Stimulated activated CD4-positive, alpha-beta T cell treated with anti-CD3 and anti-CD28 coated beads, Interleukin-2, amount 100 ng/mL, for 4 hours (primary cell): ENCODE results near the gene TREH.

Experiments used
- DNase-seq: peaks from one replicate; pipeline ENCODE4 v3.0.0-alpha.2; 2020; ENCODE audit warnings: low read depth

The TREH gene

DNA sequence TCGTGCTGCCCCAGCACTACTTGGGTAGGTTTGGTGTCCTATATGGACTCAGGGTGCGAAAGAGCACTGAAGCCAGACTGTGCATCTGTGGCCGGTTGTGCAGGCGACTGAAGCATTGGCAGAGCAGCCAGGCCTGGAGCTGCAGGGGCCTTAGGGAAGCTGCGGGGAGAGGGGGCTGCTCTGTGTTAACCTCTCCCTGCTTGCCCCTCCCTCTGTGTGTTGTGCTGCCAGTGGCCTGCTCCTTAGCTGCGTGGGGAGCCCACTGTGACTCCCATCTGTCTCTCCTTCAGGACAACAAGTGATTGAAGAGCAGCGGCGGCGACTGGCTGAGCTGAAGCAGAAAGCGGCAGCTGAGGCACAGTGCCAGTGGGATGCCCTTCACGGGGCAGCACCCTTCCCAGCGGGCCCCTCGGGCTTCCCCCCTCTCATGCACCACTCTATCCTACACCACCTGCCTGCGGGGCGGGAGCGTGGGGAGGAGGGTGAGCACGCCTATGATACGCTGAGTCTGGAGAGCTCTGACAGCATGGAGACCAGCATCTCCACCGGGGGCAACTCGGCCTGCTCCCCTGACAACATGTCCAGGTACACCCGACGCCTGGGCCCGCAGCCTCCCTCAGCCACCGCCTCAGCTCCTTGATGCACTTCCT lies 34.3 kb downstream of the TREH start:
- DNase-seq, result no peak

GRCh38 chr11:118644496-118644895 lies 35.0 kb downstream of the TREH start:
- no peak for DNase-seq

DNA sequence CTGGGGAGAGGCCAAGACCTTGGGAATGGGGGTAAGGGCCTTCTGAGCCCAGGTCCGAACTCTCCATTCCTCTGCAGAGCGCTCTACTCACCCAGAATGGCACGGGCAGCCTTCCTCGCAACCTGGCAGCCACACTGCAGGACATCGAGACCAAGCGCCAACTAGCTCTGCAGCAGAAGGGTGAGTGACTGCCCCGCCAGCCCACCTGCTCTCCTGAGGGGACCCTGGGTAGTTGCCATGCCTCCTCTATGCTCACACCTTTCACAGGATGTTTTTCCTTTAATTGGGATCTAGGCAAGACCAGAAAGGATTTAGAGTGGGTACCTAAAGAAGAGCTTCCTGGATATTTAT lies 35.5 kb downstream of the TREH start:
- no peak for DNase-seq

DNA sequence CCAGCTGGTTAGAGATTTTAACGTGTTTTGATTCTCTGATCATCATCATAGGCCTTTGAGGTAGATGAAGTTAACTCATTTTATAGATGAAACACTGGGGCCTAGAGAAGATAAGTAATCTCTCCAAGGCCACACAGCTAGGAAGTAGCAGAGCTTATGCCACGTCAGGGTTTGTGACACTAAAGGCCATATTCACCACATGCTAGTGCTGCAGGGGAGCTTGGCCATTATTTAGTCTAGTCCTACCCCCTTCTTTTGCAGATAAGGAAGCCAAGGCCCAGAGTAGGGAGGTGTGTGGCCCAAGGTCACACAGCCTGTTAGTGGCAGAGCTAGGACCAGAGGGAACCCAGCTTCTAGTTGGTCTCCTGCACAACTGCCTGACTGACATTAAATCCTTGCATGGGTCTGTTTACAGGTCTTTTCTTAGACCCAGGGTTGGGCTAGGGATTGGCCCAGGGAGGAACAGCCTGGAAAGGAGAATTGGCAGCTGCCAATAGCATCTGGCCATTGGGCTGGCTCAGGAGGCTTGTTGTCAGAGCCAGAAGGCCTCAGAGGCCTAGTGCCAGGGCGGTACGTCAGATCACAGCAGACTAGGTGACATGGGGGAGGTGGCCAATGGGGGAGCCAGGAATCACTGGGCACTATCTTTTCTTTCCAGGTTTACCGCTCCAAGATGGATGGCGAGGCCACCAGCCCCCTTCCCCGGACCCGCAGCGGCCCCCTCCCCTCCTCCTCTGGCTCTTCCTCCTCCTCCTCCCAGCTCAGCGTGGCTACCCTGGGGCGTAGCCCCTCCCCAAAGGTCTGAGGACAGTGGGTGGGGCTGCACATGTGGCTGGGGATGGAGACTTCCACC lies 36.1 kb downstream of the TREH start:
- DNase-seq, result no peak

- DNase-seq, result no peak
These were observed 37.9 kb downstream of the TREH start for GRCh38 chr11:118641397-118642019.

GRCh38 chr11:118640332-118641154 lies 38.9 kb downstream of the TREH start:
- DNase-seq, result no peak

- DNase-seq, result no peak
These were observed 39.6 kb downstream of the TREH start for GRCh38 chr11:118639899-118640298.

DNA sequence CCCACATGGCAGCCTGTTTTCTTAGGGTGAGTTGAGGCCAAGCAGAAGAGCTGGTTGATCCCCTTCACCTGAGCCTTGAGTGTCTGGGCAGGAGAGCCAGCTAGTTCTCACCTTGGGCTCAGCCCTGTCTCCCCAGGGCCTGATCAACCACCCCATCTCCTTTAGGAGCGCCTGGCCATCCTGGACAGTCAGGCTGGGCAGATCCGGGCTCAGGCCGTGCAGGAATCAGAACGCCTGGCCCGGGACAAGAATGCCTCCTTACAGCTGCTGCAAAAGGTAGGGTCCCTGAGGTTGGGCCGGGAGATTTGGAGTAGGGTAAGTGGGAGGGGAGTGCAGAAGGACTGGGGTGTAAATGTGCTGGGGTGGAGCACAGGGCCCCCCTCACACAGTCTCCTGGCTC lies 40.7 kb downstream of the TREH start:
- no peak for DNase-seq

- no peak for DNase-seq
These were observed 42.7 kb downstream of the TREH start for GRCh38 chr11:118636569-118637290.

- no peak for DNase-seq
These were observed 43.8 kb downstream of the TREH start for GRCh38 chr11:118635642-118636041.

DNA sequence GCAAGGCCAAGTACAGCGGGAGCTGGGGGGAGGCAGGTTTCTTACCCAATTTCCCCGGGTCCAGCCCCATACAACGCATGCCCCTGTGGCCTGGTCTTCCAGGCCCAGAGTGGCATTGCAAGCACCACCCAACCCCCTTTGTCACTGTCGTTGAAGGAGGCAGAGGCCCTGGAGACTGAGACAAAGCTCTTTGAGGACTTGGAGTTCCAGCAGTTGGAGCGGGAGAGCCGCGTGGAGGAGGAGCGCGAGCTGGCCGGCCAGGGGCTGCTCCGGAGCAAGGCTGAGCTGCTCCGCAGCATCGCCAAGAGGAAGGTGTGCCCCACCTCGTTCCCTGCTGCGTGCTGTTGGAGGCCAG lies 44.2 kb downstream of the TREH start:
- DNase-seq, result no peak

- DNase-seq, result no peak
These were observed 44.8 kb downstream of the TREH start for GRCh38 chr11:118634431-118635236.

DNA sequence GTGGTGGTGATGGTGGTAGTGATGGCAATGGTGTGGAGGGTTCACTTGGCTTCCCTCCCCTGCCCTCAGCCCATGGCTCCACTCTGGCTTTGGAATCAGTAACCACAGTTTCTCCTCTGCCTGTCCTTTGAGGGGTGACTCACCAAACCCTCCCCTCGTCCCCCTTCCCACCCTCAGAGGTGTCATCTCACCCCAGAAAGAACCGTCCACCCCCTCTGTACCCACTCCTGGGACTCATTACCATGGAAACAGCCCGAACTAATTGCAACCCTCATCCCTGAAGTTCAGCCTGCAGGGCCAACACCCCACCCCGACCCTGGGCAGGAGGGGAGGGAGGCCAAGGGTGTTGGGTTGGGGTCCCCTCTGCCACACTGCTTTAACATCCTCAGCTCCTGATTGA lies 45.5 kb downstream of the TREH start:
- DNase-seq, result no peak

DNA sequence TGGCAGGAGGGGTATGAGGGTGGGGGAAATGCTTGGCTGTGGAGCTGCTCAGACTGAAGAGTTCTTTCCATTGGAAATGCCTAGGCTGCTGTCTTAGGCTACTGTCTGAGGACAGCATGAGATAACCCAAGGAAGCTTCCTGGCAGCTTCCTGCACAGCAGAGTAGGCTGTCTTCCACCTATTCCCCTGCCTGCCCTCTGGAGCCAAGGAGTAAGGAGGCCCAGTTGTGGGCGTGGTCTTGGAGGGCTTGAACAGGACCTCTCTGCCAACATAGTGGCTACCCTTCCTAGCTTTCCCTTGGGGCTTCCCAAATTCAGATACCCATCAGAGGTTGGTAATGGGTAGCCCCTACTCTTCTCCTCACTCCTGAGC lies 46.1 kb downstream of the TREH start:
- DNase-seq, result no peak

- DNase-seq, result no peak
These were observed 46.7 kb downstream of the TREH start for GRCh38 chr11:118632577-118633318.

DNA sequence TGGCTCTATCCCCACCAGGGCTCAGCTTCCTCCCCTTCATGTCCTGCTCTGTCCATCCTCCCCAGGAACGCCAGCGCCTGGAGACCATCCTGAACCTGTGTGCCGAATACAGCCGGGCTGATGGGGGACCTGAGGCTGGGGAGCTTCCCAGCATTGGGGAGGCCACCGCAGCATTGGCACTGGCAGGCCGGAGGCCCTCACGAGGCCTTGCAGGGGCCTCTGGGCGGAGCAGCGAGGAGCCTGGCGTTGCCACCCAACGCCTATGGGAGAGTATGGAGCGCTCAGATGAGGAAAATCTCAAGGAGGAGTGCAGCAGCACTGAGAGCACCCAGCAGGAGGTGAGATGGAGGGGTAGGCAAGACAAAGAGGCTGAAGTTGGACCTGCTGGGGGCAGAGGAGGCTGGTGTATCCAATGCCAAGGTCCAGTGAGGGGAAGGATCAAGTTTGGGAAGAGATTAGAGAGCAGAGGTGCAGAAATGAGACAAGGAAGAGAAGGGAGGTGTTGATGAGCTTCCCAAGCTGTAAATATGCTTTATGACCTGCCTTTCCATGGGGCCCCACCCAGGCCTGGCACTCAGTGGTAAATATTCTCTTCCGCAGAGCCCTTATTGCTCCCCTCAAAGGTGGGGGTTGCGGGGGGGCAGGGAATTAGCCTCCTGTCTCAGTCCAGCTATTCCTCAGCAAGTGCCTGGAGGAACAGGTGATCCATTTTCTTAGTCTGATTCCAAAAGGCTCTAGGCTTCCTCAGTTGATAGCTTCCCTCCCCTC lies 48.1 kb downstream of the TREH start:
- DNase-seq, result no peak

GRCh38 chr11:118629761-118630661 lies 49.4 kb downstream of the TREH start:
- no peak for DNase-seq

DNA sequence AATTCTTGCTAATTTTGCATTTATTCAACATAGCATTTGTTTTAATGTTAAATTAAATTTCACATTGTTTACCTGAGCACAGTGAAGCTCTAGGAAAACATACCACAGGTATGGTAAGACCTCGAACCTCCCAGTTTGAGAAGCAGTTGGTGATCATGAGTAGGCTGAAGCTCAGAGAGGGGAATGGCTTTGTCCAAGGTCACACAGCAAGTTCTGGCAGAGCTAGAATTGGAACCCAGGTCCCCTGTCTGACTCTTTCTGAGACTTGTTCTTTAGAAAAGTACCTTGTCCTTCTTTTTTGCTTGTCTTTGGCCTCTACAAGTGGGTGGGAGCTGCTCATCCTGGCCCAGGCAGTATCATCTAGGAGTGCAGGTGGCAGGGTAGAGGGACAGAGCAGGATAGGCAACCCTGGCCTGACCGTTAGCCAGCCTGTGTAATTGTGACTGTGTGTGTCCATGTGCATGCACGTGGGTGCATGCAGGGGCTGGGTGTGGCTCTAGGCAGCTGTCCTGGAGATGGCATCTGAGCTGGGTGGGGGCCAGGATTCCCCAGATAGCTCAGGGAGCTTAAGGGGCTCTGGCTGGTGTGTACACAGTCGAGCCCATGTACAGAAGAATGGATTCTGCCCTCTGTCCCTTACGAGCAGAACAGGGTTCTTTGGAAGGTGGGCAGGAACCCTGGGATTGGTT lies 50.4 kb downstream of the TREH start:
- DNase-seq, result no peak
